Ovary (tissue), 9 donors: Measurements from ENCODE around the gene GPR142. TPM values are rescaled to one million over a fixed set of nuclear protein-coding genes. Genes with fewer than 3 reads are reported as not detected.

Source experiments
- DNase-seq, 5 donors: peaks; one replicate each; pipeline ENCODE4 v3.0.0-alpha.2; 2019 to 2020
- H3K27ac ChIP-seq, 2 donors: fragments of 200-600 bp; one replicate each; pipeline versions ENCODE4 v1.5.1 to v1.8.0; 2019 to 2022
- H3K27me3 ChIP-seq: fragments of 200-600 bp; one replicate; pipeline ENCODE4 v1.8.0; 2022
- H3K36me3 ChIP-seq: fragments of 200-600 bp; sonication (generic); one replicate; pipeline ENCODE4 v1.5.1; 2019
- H3K4me1 ChIP-seq: one replicate; pipeline ENCODE4 v1.8.1; 2013; ENCODE audit warnings: mild to moderate bottlenecking, moderate library complexity; ENCODE audit not compliant: insufficient read depth
- H3K4me3 ChIP-seq: fragments of 200-600 bp; sonication (generic); one replicate; pipeline ENCODE4 v1.5.1; 2017
- H3K9me3 ChIP-seq, 2 donors: fragments of 200-600 bp in 1 of 2; sonication (generic) in 1 of 2; one replicate each; pipeline versions ENCODE4 v1.5.1 to v1.8.1; 2013 to 2019; ENCODE audit warnings: mild to moderate bottlenecking in 1 of 2, moderate library complexity in 1 of 2
- EP300 ChIP-seq: sonication (generic); formaldehyde crosslinking; IDR thresholded peaks from one replicate; pipeline ENCODE4 v1.6.1; 2017; ENCODE audit warnings: antibody characterized with exemption
- POLR2A ChIP-seq: fragments of 450-650 bp; IDR thresholded peaks from one replicate; pipeline ENCODE4 v1.6.1; 2017; ENCODE audit warnings: antibody characterized with exemption, mild to moderate bottlenecking, moderate library complexity
- WGBS, 3 donors: extraction: QIAGEN DNeasy Blood & Tissue Kit in 1 of 3; methylation state at CpG; one replicate each; pipeline versions ENCODE4 v1.1.5 to v1.1.7; 2013 to 2017; 5-methylcytosine and 5-hydroxymethylcytosine counted together
- intact Hi-C, 4 donors: fragments of 100-400 bp; cut with DNase I; formaldehyde crosslinking; loops; one replicate each; pipeline versions ENCODE4 v1.11.0 to v1.15.1; 2022 to 2023
- polyA plus RNA-seq, 2 donors: library from polyadenylated mRNA; stranded (reverse); fragments of 200-250 nt in 1 of 2; fragments of 350-450 nt in 1 of 2; fragmentation: Illumina TruSeq in 1 of 2; extraction: RNeasy Lipid Tissue Mini Kit (QIAGEN cat#74804) in 1 of 2; gene quantifications; one replicate each; pipeline ENCODE4 v1.2.3, GENCODE V29; 2013 to 2014
- total RNA-seq, 7 donors: library from RNA; depleted of rRNA in 2 of 7; stranded (reverse); fragments of >200 nt in 2 of 7; fragmentation: NEBNext Ultra II Directional in 3 of 7; extraction: Animal tissue kit (Norgen Biotek cat#: 25700) in 3 of 7; gene quantifications; one replicate each; pipeline versions ENCODE4 v1.1.0 to v1.2.4, GENCODE V29; 2016 to 2023
- TF ChIP-seq, protein P1 (sequence below), 3 donors: fragments of 450-650 bp in 2 of 3; fragments of 200-600 bp in 1 of 3; IDR thresholded peaks; one replicate each; pipeline versions ENCODE4 v1.5.1 to v1.8.0; 2016 to 2022; ENCODE audit warnings: antibody characterized with exemption in 3 of 3, mild to moderate bottlenecking in 1 of 3
- donor health status: DM: no; HTN: no; CAD: no; lungs with moderate emphysema.
- donor health status: DM: no; HTN: no; CAD: no.
- donor health status: Bipolar disorder and iron deficiency.
- donor health status: DM: yes; HTN: yes; CAD: no.
- donor health status: DM: no; HTN: no; CAD: no.
- donor health status: DM: yes; HTN: yes; CAD: no.

The GPR142 gene
- total and polyA plus RNA-seq, 9 donors = 0.05 to 0.25 TPM; not detected in 7

DNA sequence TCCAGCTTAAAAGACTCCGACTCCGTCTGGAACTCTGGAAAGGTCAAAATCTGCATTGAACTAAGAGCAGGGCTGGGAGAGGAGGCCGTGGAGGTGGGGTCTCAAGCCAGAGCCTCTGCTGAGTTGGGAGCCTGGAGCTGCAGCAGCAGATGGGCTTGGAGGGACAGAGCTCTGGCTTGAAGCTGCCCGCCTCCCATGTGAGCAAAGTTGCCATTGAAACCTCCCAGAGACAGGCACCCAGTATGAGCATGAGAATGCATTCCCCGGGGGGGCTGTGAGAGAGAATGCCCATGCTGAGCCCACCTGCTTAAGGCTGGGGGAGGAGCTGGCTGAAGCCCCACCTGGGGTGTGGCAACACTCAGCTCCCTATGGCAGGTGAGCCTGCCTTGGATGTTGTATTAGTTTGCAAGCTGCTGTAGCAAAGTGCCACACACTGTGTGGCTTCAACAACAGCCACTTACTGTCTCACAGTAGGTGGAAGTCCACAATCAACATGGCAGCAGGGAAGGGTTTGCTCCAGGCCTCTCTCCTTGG lies 31.7 kb upstream of the GPR142 start:
- Histone ChIP-seq H3K9me3 (peaks cover 0 to 5% of the 10 kb centered on the region in 2 donors), H3K27ac (no peak overlapping the region), H3K27me3 (no peaks in the 10 kb centered on the region), H3K4me1 (no peaks in the 10 kb centered on the region), H3K4me3 (no peak overlapping the region), H3K36me3 (no peaks in the 10 kb centered on the region)
- no peak for DNase-seq
- WGBS, 3 donors = 77 to 82% (median 78%) methylated on average over 5 of the region's 5 CpGs
- intact Hi-C loops = no loop called here
- TF ChIP-seq POLR2A = no peak
- no peak for TF ChIP-seq EP300
- TF ChIP-seq, protein P1, sequence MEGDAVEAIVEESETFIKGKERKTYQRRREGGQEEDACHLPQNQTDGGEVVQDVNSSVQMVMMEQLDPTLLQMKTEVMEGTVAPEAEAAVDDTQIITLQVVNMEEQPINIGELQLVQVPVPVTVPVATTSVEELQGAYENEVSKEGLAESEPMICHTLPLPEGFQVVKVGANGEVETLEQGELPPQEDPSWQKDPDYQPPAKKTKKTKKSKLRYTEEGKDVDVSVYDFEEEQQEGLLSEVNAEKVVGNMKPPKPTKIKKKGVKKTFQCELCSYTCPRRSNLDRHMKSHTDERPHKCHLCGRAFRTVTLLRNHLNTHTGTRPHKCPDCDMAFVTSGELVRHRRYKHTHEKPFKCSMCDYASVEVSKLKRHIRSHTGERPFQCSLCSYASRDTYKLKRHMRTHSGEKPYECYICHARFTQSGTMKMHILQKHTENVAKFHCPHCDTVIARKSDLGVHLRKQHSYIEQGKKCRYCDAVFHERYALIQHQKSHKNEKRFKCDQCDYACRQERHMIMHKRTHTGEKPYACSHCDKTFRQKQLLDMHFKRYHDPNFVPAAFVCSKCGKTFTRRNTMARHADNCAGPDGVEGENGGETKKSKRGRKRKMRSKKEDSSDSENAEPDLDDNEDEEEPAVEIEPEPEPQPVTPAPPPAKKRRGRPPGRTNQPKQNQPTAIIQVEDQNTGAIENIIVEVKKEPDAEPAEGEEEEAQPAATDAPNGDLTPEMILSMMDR (IDR thresholded peaks at IDR 0.05) = no peak

DNA sequence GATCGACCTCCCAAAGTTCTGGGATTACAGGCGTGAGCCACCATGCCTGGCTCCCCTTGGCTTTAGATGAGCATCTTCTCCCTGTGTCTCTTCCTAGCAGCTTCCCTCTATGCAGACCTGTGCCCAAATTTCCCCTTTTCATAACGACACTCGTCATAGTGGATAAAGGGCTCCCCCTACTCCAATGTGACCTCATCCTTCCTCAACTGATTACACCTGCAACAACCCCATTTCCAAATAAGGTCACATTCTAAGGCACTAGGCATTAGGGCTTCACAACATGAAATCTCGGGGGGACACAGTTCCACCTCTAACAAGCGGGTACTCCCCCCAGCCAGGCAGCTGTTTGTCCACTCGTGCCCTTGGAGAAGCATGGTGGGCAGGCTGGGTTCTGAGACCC lies 31.0 kb upstream of the GPR142 start:
- Histone ChIP-seq H3K4me3 (no peak overlapping the region), H3K36me3 (no peaks in the 10 kb centered on the region), H3K9me3 (peaks cover 0 to 5% of the 10 kb centered on the region in 2 donors), H3K27ac (no peak overlapping the region), H3K27me3 (no peaks in the 10 kb centered on the region), H3K4me1 (no peaks in the 10 kb centered on the region)
- no peak for DNase-seq
- TF ChIP-seq, protein P1 (IDR thresholded peaks at IDR 0.05) = no peak
- TF ChIP-seq POLR2A = no peak
- no peak for TF ChIP-seq EP300
- intact Hi-C loops = no loop called here
- WGBS, 3 donors = 72 to 79% (median 73%) methylated on average over 7 of the region's 7 CpGs

DNA sequence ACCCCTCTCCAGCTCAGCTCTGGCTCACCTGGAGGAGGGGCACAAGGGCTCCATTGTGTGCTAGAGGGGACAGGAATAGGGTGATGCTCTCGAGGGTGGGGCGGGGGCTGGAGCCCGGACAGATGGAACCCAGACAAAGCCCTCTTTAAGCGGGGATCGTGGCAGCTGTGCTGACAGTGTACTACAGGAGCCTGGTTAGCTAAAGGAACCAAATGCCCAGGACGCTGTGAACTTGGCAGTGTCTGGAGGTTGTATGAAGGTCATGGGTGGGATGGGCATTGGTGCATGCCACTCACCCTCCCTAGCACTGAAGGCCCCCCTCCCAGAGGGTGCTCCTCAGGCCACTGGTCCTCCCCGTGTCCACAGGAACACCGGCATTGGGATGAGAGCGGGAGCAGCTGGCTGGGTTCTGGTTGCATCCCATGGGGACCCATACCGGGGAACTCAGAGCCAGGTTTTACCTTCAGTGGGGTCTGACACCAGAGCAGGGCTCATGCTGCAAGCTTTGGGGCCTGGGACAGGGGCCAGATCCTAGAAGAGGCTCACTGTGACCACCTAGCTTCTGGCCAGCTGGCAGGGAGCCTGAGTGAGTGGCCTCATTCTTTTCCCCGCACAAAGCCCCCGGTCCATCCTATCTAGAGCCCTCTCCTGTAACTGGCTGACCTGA lies 29.3 kb upstream of the GPR142 start:
- WGBS, 3 donors = 49 to 65% (median 52%) methylated on average over 11 to 12 of the region's 12 CpGs
- intact Hi-C loops = no loop called here
- DNase-seq = no peak
- Histone ChIP-seq H3K27ac (no peak overlapping the region), H3K4me3 (no peak overlapping the region), H3K4me1 (no peaks in the 10 kb centered on the region), H3K27me3 (no peaks in the 10 kb centered on the region), H3K36me3 (no peaks in the 10 kb centered on the region), H3K9me3 (peaks cover 0 to 5% of the 10 kb centered on the region in 2 donors)
- TF ChIP-seq, protein P1 (IDR thresholded peaks at IDR 0.05) = no peak
- TF ChIP-seq POLR2A (no peak), EP300 (no peak)

DNA sequence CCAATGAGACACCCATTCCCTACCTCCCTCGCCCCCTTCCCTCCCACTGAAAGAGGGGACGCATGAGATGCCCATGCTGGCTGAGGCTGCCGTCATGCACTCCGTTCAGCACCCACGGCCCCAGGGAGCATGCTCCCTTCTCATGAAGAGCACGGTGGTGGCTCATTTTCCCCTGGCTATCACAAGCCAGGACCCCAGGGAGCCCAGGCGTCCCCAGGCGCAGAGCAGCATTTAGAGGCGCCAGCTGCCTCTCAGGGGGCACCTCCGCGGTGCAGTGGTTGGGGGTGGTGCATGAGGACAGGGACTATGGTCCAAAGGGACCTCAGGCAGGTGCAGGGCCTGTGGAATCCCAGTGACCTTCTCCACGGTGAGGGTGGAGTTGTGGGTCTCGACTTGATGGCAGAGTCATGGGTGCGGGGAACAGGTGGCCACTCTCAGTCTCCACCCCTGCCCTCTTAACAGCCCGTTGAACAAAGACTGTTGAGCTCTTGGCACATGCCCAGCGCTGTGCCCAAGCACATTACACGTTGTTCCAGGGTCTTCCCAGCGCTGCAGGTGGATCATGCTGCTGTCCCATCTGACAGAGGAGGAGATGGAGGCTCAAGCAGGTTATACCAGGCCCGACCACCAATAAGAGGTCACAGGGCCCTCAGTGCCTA lies 27.6 kb upstream of the GPR142 start:
- Histone ChIP-seq H3K4me3 (no peak overlapping the region), H3K9me3 (peaks cover 0 to 3% of the 10 kb centered on the region in 2 donors), H3K27me3 (no peaks in the 10 kb centered on the region), H3K27ac (no peak overlapping the region), H3K36me3 (no peaks in the 10 kb centered on the region), H3K4me1 (no peaks in the 10 kb centered on the region)
- intact Hi-C loops = no loop called here
- 78 to 82% (median 78%) methylated on average over 19 of the region's 19 CpGs for WGBS, 3 donors
- TF ChIP-seq, protein P1 (IDR thresholded peaks at IDR 0.05) = no peak
- TF ChIP-seq EP300 (no peak), POLR2A (no peak)
- DNase-seq = no peak
